HepG2 (cell line): ENCODE measurements around the gene KLF3. TPM values are rescaled to one million over a fixed set of nuclear protein-coding genes. Genes with fewer than 3 reads are reported as not detected.
A peak's percentile ranks its signal among the peaks of the same experiment; 100 is the strongest.

Source experiments
- ARID4A ChIP-seq: sonication (generic); formaldehyde crosslinking; IDR thresholded peaks from 2 replicates; pipeline ENCODE4 v1.5.0; 2020; ENCODE audit warnings: mild to moderate bottlenecking, missing genetic modification reagents, borderline replicate concordance
- GPBP1L1 ChIP-seq: sonication (generic); formaldehyde crosslinking; IDR thresholded peaks from 2 replicates; pipeline ENCODE4 v1.5.0; 2020; ENCODE audit warnings: mild to moderate bottlenecking, missing genetic modification reagents
- ZNF12 ChIP-seq: sonication (generic); formaldehyde crosslinking; IDR thresholded peaks from 2 replicates; pipeline ENCODE4 v1.5.0; 2020; ENCODE audit warnings: missing genetic modification reagents
- ZNF124 ChIP-seq: sonication (generic); formaldehyde crosslinking; IDR thresholded peaks from 2 replicates; pipeline ENCODE4 v1.4.0; 2020; ENCODE audit warnings: missing genetic modification reagents
- ZNF282 ChIP-seq: fragments of 450-650 bp; IDR thresholded peaks from 2 replicates; pipeline ENCODE4 v1.6.1; 2018; ENCODE audit not compliant: partially characterized antibody
- ZNF646 ChIP-seq: sonication (generic); formaldehyde crosslinking; IDR thresholded peaks from 2 replicates; pipeline ENCODE4 v1.9.0; 2021; ENCODE audit warnings: mild to moderate bottlenecking, missing genetic modification reagents
- polyA plus RNA-seq, 8 experiments: library from polyadenylated mRNA; depleted of rRNA in 3 of 8; stranded (reverse) in 7 of 8; unstranded in 1 of 8; fragments of >200 nt; fragmentation: Illumina TruSeq in 4 of 8; extraction: Trizol in 4 of 8; gene quantifications; 2 replicates each; pipeline versions ENCODE4 v1.2.1 to v1.2.3, GENCODE V29; 2011 to 2016; ENCODE audit warnings: low read depth in 4 of 8, missing spikeins in 1 of 8, mixed read lengths in 1 of 8; ENCODE audit not compliant: insufficient read depth in 1 of 8
- total RNA-seq, 5 experiments: library from RNA; depleted of rRNA; stranded (reverse); fragments of >200 nt; fragmentation: Illumina TruSeq; extraction: Trizol; gene quantifications; 2 replicates each; pipeline ENCODE4 v1.2.3, GENCODE V29; 2016; ENCODE audit warnings: low read depth in 1 of 5
- TF ChIP-seq, protein P1 (sequence below): IDR thresholded peaks from 2 replicates; pipeline ENCODE4 v1.6.1; 2016; ENCODE audit warnings: low read depth
- TF ChIP-seq, protein P2 (sequence below): sonication (generic); formaldehyde crosslinking; IDR thresholded peaks from 2 replicates; pipeline ENCODE4 v1.4.0; 2020; ENCODE audit warnings: missing genetic modification reagents, borderline replicate concordance

Gene KLF3
- total and polyA plus RNA-seq, 2 of the 13 experiments (the other 11 are each of a cell fraction or from before 2014, with no cell fraction given) = 29.1 to 37.8 TPM

GRCh38 chr4:38673130-38673978 lies 9.4 kb downstream of the KLF3 start (continued):
- TF ChIP-seq ZNF646 (CRISPR knock-in tag) (no peak), ZNF124 (peak; percentile 38; the same call in 1 of the 2 replicates), ZNF282 (no peak), GPBP1L1 (CRISPR knock-in tag) (no peak), ARID4A (CRISPR knock-in tag) (peak; percentile 84; the same call in 1 of the 2 replicates), ZNF12 (no peak)
- TF ChIP-seq, protein P1, sequence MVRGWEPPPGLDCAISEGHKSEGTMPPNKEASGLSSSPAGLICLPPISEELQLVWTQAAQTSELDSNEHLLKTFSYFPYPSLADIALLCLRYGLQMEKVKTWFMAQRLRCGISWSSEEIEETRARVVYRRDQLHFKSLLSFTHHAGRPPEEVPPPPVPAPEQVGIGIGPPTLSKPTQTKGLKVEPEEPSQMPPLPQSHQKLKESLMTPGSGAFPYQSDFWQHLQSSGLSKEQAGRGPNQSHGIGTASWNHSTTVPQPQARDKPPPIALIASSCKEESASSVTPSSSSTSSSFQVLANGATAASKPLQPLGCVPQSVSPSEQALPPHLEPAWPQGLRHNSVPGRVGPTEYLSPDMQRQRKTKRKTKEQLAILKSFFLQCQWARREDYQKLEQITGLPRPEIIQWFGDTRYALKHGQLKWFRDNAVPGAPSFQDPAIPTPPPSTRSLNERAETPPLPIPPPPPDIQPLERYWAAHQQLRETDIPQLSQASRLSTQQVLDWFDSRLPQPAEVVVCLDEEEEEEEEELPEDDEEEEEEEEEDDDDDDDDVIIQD (CRISPR knock-in tag) = peak; percentile 90
- TF ChIP-seq, protein P2, sequence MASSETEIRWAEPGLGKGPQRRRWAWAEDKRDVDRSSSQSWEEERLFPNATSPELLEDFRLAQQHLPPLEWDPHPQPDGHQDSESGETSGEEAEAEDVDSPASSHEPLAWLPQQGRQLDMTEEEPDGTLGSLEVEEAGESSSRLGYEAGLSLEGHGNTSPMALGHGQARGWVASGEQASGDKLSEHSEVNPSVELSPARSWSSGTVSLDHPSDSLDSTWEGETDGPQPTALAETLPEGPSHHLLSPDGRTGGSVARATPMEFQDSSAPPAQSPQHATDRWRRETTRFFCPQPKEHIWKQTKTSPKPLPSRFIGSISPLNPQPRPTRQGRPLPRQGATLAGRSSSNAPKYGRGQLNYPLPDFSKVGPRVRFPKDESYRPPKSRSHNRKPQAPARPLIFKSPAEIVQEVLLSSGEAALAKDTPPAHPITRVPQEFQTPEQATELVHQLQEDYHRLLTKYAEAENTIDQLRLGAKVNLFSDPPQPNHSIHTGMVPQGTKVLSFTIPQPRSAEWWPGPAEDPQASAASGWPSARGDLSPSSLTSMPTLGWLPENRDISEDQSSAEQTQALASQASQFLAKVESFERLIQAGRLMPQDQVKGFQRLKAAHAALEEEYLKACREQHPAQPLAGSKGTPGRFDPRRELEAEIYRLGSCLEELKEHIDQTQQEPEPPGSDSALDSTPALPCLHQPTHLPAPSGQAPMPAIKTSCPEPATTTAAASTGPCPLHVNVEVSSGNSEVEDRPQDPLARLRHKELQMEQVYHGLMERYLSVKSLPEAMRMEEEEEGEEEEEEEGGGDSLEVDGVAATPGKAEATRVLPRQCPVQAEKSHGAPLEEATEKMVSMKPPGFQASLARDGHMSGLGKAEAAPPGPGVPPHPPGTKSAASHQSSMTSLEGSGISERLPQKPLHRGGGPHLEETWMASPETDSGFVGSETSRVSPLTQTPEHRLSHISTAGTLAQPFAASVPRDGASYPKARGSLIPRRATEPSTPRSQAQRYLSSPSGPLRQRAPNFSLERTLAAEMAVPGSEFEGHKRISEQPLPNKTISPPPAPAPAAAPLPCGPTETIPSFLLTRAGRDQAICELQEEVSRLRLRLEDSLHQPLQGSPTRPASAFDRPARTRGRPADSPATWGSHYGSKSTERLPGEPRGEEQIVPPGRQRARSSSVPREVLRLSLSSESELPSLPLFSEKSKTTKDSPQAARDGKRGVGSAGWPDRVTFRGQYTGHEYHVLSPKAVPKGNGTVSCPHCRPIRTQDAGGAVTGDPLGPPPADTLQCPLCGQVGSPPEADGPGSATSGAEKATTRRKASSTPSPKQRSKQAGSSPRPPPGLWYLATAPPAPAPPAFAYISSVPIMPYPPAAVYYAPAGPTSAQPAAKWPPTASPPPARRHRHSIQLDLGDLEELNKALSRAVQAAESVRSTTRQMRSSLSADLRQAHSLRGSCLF = no peak
